HK-2 (cell line): ENCODE data around the gene OR2T3.
"Not testable (repeated sequence)": the region's sequence is repeated elsewhere in the genome, so short reads cannot be mapped to it uniquely, and the experiment has no call there.

ENCODE experiments used
- DNase-seq: peaks from one replicate; pipeline ENCODE4 v3.0.0-alpha.2; 2018; ENCODE audit not compliant: unreplicated experiment

OR2T3 gene

GRCh38 chr1:248472111-248472510, 1.0 kb upstream of the OR2T3 start:
- not testable (repeated sequence) for DNase-seq

GRCh38 chr1:248475660-248476059, 2.5 kb downstream of the OR2T3 start:
- DNase-seq: not testable (repeated sequence)

GRCh38 chr1:248481686-248482579, 8.8 kb downstream of the OR2T3 start:
- not testable (repeated sequence) for DNase-seq

- DNase-seq: not testable (repeated sequence)
Observed at GRCh38 chr1:248488289-248488688, 15.1 kb downstream of the OR2T3 start, which contains the start of gene OR2T5. TSS of gene OR2T5 (plus strand) at chr1:248488589. CDS start at chr1:248488589, 0 bp downstream.

GRCh38 chr1:248496661-248497060, 23.5 kb downstream of the OR2T3 start:
- DNase-seq: not testable (repeated sequence)

GRCh38 chr1:248500305-248501035, 27.3 kb downstream of the OR2T3 start:
- not testable (repeated sequence) for DNase-seq

GRCh38 chr1:248507773-248508172, 34.6 kb downstream of the OR2T3 start, which contains the start of gene OR2G6:
TSS of gene OR2G6 (plus strand) at chr1:248508073. CDS start at chr1:248521647, 13,574 bp downstream.
- DNase-seq: not testable (repeated sequence)

- not testable (repeated sequence) for DNase-seq
Observed at GRCh38 chr1:248510217-248510616, 37.1 kb downstream of the OR2T3 start.

- no peak for DNase-seq
Observed at GRCh38 chr1:248521856-248522255, 48.7 kb downstream of the OR2T3 start.
